HEK293T (cell line): Measurements from ENCODE around the gene TWNK.

ENCODE experiments used
- BHLHE40 ChIP-seq: fragments of 450-650 bp; IDR thresholded peaks from 2 replicates; pipeline ENCODE4 v1.6.1; 2016; ENCODE audit warnings: mild to moderate bottlenecking, moderate library complexity, borderline replicate concordance
- CTBP1 ChIP-seq: fragments of 450-650 bp; IDR thresholded peaks from 2 replicates; pipeline ENCODE4 v1.6.1; 2016; ENCODE audit warnings: borderline replicate concordance
- FOXA1 ChIP-seq: fragments of 450-650 bp; IDR thresholded peaks from 2 replicates; pipeline ENCODE4 v1.6.1; 2016; ENCODE audit warnings: mild to moderate bottlenecking
- FOXM1 ChIP-seq: fragments of 450-650 bp; IDR thresholded peaks from 2 replicates; pipeline ENCODE4 v1.6.1; 2017; ENCODE audit warnings: mild to moderate bottlenecking, borderline replicate concordance
- HDGF ChIP-seq: fragments of 450-650 bp; IDR thresholded peaks from 2 replicates; pipeline ENCODE4 v1.6.1; 2017; ENCODE audit warnings: antibody characterized with exemption, borderline replicate concordance
- PKNOX1 ChIP-seq: fragments of 450-650 bp; IDR thresholded peaks from 2 replicates; pipeline ENCODE4 v1.6.1; 2016
- SUZ12 ChIP-seq: fragments of 450-650 bp; IDR thresholded peaks from 2 replicates; pipeline ENCODE4 v1.6.1; 2016; ENCODE audit warnings: mild to moderate bottlenecking

- TF ChIP-seq SUZ12 = no peak
- TF ChIP-seq CTBP1 = no peak
- no peak for TF ChIP-seq FOXM1
- no peak for TF ChIP-seq BHLHE40
- TF ChIP-seq PKNOX1 = no peak
- no peak for TF ChIP-seq HDGF
- no peak for TF ChIP-seq FOXA1
Measured at GRCh38 chr10:100997360-100998182, 10.2 kb downstream of the TWNK start.
